H9 (cell line): ENCODE data around the gene TFDP1. TPM values are rescaled to one million over a fixed set of nuclear protein-coding genes. Genes with fewer than 3 reads are reported as not detected.

Experiments
- DNase-seq: peaks from one replicate; pipeline ENCODE4 v3.0.0-alpha.2; 2017
- H2AFZ ChIP-seq: one replicate; pipeline ENCODE4 v1.6.1; 2013; ENCODE audit warnings: mild to moderate bottlenecking, low read length, control low read depth, moderate library complexity
- H2AK5ac ChIP-seq: 2 replicates; pipeline ENCODE4 v1.6.1; 2013; ENCODE audit warnings: low read length, control low read depth, mixed read lengths; ENCODE audit not compliant: insufficient read length
- H2BK120ac ChIP-seq: one replicate; pipeline ENCODE4 v1.6.1; 2013; ENCODE audit warnings: low read depth, mild to moderate bottlenecking, low read length, control low read depth, inconsistent platforms; ENCODE audit not compliant: poor library complexity, severe bottlenecking
- H2BK12ac ChIP-seq: 2 replicates; pipeline ENCODE4 v1.6.1; 2013; ENCODE audit warnings: low read length, control low read depth, mixed read lengths, low read depth; ENCODE audit not compliant: insufficient read length
- H2BK15ac ChIP-seq: 2 replicates; pipeline ENCODE4 v1.6.1; 2013; ENCODE audit warnings: low read depth, low read length, control low read depth
- H2BK20ac ChIP-seq: one replicate; pipeline ENCODE4 v1.6.1; 2013; ENCODE audit warnings: low read depth, mild to moderate bottlenecking, low read length, control low read depth, inconsistent platforms; ENCODE audit not compliant: poor library complexity, severe bottlenecking
- H2BK5ac ChIP-seq: 2 replicates; pipeline ENCODE4 v1.6.1; 2013; ENCODE audit warnings: low read length, control low read depth, mixed read lengths; ENCODE audit not compliant: insufficient read length
- H3K14ac ChIP-seq: 2 replicates; pipeline ENCODE4 v1.6.1; 2013; ENCODE audit warnings: low read length, control low read depth; ENCODE audit not compliant: insufficient read depth
- H3K18ac ChIP-seq: 2 replicates; pipeline ENCODE4 v1.6.1; 2013; ENCODE audit warnings: low read depth, mild to moderate bottlenecking, mixed read lengths, low read length, control low read depth; ENCODE audit not compliant: insufficient read length
- H3K23ac ChIP-seq: 2 replicates; pipeline ENCODE4 v1.6.1; 2013; ENCODE audit warnings: low read length, control low read depth, mixed read lengths, low read depth; ENCODE audit not compliant: insufficient read length
- H3K23me2 ChIP-seq: 2 replicates; pipeline ENCODE4 v1.6.1; 2013; ENCODE audit warnings: low read depth, mild to moderate bottlenecking, mixed read lengths, low read length, control low read depth; ENCODE audit not compliant: insufficient read length, poor library complexity, severe bottlenecking
- H3K27ac ChIP-seq: 2 replicates; pipeline ENCODE4 v1.5.1; 2013; ENCODE audit warnings: low read length, control low read depth, mixed read lengths, low read depth; ENCODE audit not compliant: insufficient read length
- H3K27me3 ChIP-seq: 2 replicates; pipeline ENCODE4 v1.6.1; 2013; ENCODE audit warnings: low read length, control low read depth, inconsistent platforms; ENCODE audit not compliant: insufficient read depth
- H3K4ac ChIP-seq: 2 replicates; pipeline ENCODE4 v1.6.1; 2013; ENCODE audit warnings: low read depth, mild to moderate bottlenecking, control low read depth, inconsistent platforms, low read length, moderate library complexity
- H3K4me1 ChIP-seq: 2 replicates; pipeline ENCODE4 v1.6.1; 2013; ENCODE audit warnings: low read length, control low read depth, inconsistent platforms; ENCODE audit not compliant: insufficient read depth
- H3K4me2 ChIP-seq: 2 replicates; pipeline ENCODE4 v1.6.1; 2013; ENCODE audit warnings: low read length, control low read depth, mixed read lengths; ENCODE audit not compliant: insufficient read length, insufficient read depth
- H3K56ac ChIP-seq: 2 replicates; pipeline ENCODE4 v1.6.1; 2013; ENCODE audit warnings: low read depth, mild to moderate bottlenecking, mixed read lengths, low read length, control low read depth; ENCODE audit not compliant: insufficient read length
- H3K79me1 ChIP-seq: 2 replicates; pipeline ENCODE4 v1.6.1; 2013; ENCODE audit warnings: low read depth, mild to moderate bottlenecking, moderate library complexity, low read length, control low read depth, inconsistent platforms; ENCODE audit not compliant: insufficient read depth, poor library complexity, severe bottlenecking
- H3K79me2 ChIP-seq: 2 replicates; pipeline ENCODE4 v1.6.1; 2013; ENCODE audit warnings: low read length, control low read depth, inconsistent platforms; ENCODE audit not compliant: insufficient read depth
- H3K9ac ChIP-seq: 2 replicates; pipeline ENCODE4 v1.6.1; 2013; ENCODE audit warnings: low read length, control low read depth, mixed read lengths; ENCODE audit not compliant: insufficient read length; ENCODE audit errors: extremely low read depth
- H3K9me3 ChIP-seq: one replicate; pipeline ENCODE4 v1.6.1; 2013; ENCODE audit warnings: low read depth, low read length, inconsistent platforms; ENCODE audit not compliant: control insufficient read depth
- H3T11ph ChIP-seq: one replicate; pipeline ENCODE4 v1.6.1; 2013; ENCODE audit warnings: mild to moderate bottlenecking, low read length, control low read depth, inconsistent platforms
- H4K20me1 ChIP-seq: one replicate; pipeline ENCODE4 v1.6.1; 2013; ENCODE audit not compliant: control insufficient read depth, insufficient read length, insufficient read depth
- H4K5ac ChIP-seq: 2 replicates; pipeline ENCODE4 v1.6.1; 2013; ENCODE audit warnings: low read depth, mild to moderate bottlenecking, mixed read lengths, low read length, control low read depth; ENCODE audit not compliant: insufficient read length
- H4K8ac ChIP-seq: replicated peaks from 2 replicates; pipeline ENCODE4 v1.6.1; 2013; ENCODE audit warnings: low read length, control low read depth, mixed read lengths, low read depth; ENCODE audit not compliant: insufficient read length
- H4K91ac ChIP-seq: 2 replicates; pipeline ENCODE4 v1.6.1; 2013; ENCODE audit warnings: low read depth, mild to moderate bottlenecking, moderate library complexity, mixed read lengths, low read length, control low read depth; ENCODE audit not compliant: insufficient read length
- H3K27ac Mint-ChIP-seq, 3 experiments: 2 replicates in 2 of 3; 3 replicates in 1 of 3; pipeline ENCODE4 v1.8.0; 2020 to 2021; ENCODE audit warnings: mixed read lengths in 3 of 3, mild to moderate bottlenecking in 1 of 3, moderate library complexity in 1 of 3
- H3K27me3 Mint-ChIP-seq: 2 replicates; pipeline ENCODE4 v1.8.0; 2021; ENCODE audit warnings: low read depth, mild to moderate bottlenecking, moderate library complexity, mixed read lengths
- H3K36me3 Mint-ChIP-seq, 3 experiments: 2 replicates in 2 of 3; 3 replicates in 1 of 3; pipeline ENCODE4 v1.8.0; 2020 to 2021; ENCODE audit warnings: low read depth in 3 of 3, mixed read lengths in 3 of 3; ENCODE audit not compliant: insufficient read depth in 1 of 3
- H3K4me1 Mint-ChIP-seq, 2 experiments: 2 replicates each; pipeline ENCODE4 v1.8.0; 2020; ENCODE audit warnings: mixed read lengths in 2 of 2
- H3K4me3 Mint-ChIP-seq, 2 experiments: 2 replicates in 1 of 2; 3 replicates in 1 of 2; pipeline ENCODE4 v1.8.0; 2020 to 2021; ENCODE audit warnings: mild to moderate bottlenecking in 2 of 2, mixed read lengths in 2 of 2, moderate library complexity in 1 of 2
- H3K9me3 Mint-ChIP-seq, 2 experiments: 2 replicates in 1 of 2; 3 replicates in 1 of 2; pipeline ENCODE4 v1.8.0; 2020; ENCODE audit warnings: mild to moderate bottlenecking in 2 of 2, mixed read lengths in 2 of 2, moderate library complexity in 1 of 2
- WGBS: extraction: QIAGEN DNeasy Blood & Tissue Kit; methylation state at CpG from one replicate; pipeline ENCODE4 v1.1.7; 2013; ENCODE audit warnings: missing lambda C conversion rate, low lambda C conversion rate, mixed read lengths; ENCODE audit not compliant: insufficient read length; ENCODE audit errors: extremely low coverage; 5-methylcytosine and 5-hydroxymethylcytosine counted together
- total RNA-seq: library from RNA; stranded (reverse); gene quantifications from 2 replicates; pipeline ENCODE4 v1.2.1, GENCODE V29; 2021
- TF ChIP-seq, protein P1 (sequence below): fragments of 200-600 bp; sonication (generic); conservative IDR thresholded peaks from 3 replicates; pipeline ENCODE4 v1.8.0; 2021; ENCODE audit warnings: antibody characterized with exemption, mild to moderate bottlenecking

TFDP1 gene
- total RNA-seq, 1 experiment from 2014 or later = 111 TPM

DNA sequence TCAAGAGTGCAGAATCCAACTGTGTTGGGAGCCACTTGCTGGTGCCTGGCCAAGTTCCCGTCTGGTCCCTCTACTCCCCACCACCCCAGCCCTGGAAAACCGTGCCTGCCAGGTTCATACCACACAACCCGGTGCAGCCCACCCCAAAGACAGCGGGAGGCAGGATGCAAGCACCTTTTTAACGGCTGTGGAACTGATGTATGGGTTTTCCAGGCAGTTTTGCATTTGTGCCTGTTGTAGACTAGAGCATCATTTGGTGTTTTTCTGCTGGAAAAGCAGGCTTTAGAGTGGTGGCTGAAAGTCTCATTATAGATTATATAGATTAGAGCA lies 13.5 kb downstream of the TFDP1 start:
- Histone ChIP-seq H2BK12ac (no peak overlapping the region), H3K4ac (no peak overlapping the region), H3K4me1 (no peaks in the 10 kb centered on the region), H3K9ac (no peak overlapping the region), H2AFZ (no peak overlapping the region), H3T11ph (no peak overlapping the region), H4K20me1 (no peaks in the 10 kb centered on the region), H4K91ac (no peak overlapping the region), H3K23me2 (no peaks in the 10 kb centered on the region), H3K56ac (no peak overlapping the region), H3K14ac (no peak overlapping the region), H2BK5ac (no peak overlapping the region), H2BK20ac (no peak overlapping the region), H3K23ac (no peak overlapping the region), H3K27ac (no peak overlapping the region), H3K4me2 (no peak overlapping the region), H3K79me2 (peaks cover 14% of the 10 kb centered on the region; the same call in 1 of the 2 replicates), H4K8ac (no peak overlapping the region), H2BK15ac (no peak overlapping the region), H2AK5ac (no peak overlapping the region), H3K18ac (no peak overlapping the region), H3K9me3 (no peaks in the 10 kb centered on the region), H3K27me3 (no peaks in the 10 kb centered on the region), H3K79me1 (peaks cover 7% of the 10 kb centered on the region), H2BK120ac (no peak overlapping the region), H4K5ac (no peak overlapping the region)
- H3K36me3 Mint-ChIP-seq = peaks cover 53 to 59% (median 58%) of the 10 kb centered on the region in 3 experiments
- peaks cover 16% of the 10 kb centered on the region in 2 experiments for H3K4me1 Mint-ChIP-seq
- peak overlapping the region in 1 of 3 experiments; percentile 66; a peak in 1 of 7 replicates for H3K27ac Mint-ChIP-seq
- H3K27me3 Mint-ChIP-seq = no peaks in the 10 kb centered on the region
- H3K4me3 Mint-ChIP-seq = no peak overlapping the region
- H3K9me3 Mint-ChIP-seq = peaks cover 3 to 6% of the 10 kb centered on the region in 2 experiments; a peak in 4 of 5 replicates
- WGBS = no CpG with 5 or more reads among the region's 5 CpGs
- TF ChIP-seq, protein P1, sequence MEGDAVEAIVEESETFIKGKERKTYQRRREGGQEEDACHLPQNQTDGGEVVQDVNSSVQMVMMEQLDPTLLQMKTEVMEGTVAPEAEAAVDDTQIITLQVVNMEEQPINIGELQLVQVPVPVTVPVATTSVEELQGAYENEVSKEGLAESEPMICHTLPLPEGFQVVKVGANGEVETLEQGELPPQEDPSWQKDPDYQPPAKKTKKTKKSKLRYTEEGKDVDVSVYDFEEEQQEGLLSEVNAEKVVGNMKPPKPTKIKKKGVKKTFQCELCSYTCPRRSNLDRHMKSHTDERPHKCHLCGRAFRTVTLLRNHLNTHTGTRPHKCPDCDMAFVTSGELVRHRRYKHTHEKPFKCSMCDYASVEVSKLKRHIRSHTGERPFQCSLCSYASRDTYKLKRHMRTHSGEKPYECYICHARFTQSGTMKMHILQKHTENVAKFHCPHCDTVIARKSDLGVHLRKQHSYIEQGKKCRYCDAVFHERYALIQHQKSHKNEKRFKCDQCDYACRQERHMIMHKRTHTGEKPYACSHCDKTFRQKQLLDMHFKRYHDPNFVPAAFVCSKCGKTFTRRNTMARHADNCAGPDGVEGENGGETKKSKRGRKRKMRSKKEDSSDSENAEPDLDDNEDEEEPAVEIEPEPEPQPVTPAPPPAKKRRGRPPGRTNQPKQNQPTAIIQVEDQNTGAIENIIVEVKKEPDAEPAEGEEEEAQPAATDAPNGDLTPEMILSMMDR = no peak
- DNase-seq = peak; percentile 18
